ENCODE data around the gene SARS2. TPM values are rescaled to one million over a fixed set of nuclear protein-coding genes. Genes with fewer than 3 reads are reported as not detected.

Gene SARS2
- total and polyA plus RNA-seq, 4 donors: 15.9 to 19.2 (median 17.1) TPM

GRCh38 chr19:38883286-38883685 lies 47.3 kb downstream of the SARS2 start:
- Histone ChIP-seq H3K4me1 (ENCODE audit: control insufficient read depth in 4 of 4, insufficient read depth in 4 of 4, low read length in 3 of 4) (peaks cover 0 to 6% (median 3%) of the 10 kb centered on the region in 4 donors), H3K36me3 (ENCODE audit: control insufficient read depth in 4 of 4, insufficient read depth in 3 of 4, low read depth in 1 of 4, low read length in 3 of 4) (peaks cover 6 to 21% (median 7%) of the 10 kb centered on the region in 4 donors), H3K9me3 (ENCODE audit: control insufficient read depth in 4 of 4, low read length in 3 of 4) (no peaks in the 10 kb centered on the region), H3K27me3 (ENCODE audit: control insufficient read depth in 4 of 4, insufficient read depth in 4 of 4, low read length in 3 of 4) (no peaks in the 10 kb centered on the region), H3K4me3 (ENCODE audit: low read depth in 1 of 3, low read length in 3 of 3) (no peak overlapping the region), H3K9ac (ENCODE audit: low read depth in 1 of 2, low read length in 2 of 2) (no peak overlapping the region), H3K27ac (ENCODE audit: low read depth in 1 of 2, low read length in 2 of 2) (no peak overlapping the region)
- no peak for DNase-seq (ENCODE audit: low spot score)
- WGBS: 93% methylated on average over 9 of the region's 9 CpGs
- TF ChIP-seq ATF3 (IDR thresholded peaks at IDR 0.05) (no peak), FOXA1 (IDR thresholded peaks at IDR 0.05) (no peak), HNF4G (IDR thresholded peaks at IDR 0.05) (no peak), JUND (IDR thresholded peaks at IDR 0.05) (no peak), EGR1 (IDR thresholded peaks at IDR 0.05; ENCODE audit: low read depth in 2 of 2) (no peak), NR2F2 (IDR thresholded peaks at IDR 0.05) (no peak), FOXA2 (IDR thresholded peaks at IDR 0.05) (no peak)

GRCh38 chr19:38880882-38881609 lies 49.5 kb downstream of the SARS2 start:
- H3K4me1 ChIP-seq (ENCODE audit: control insufficient read depth in 4 of 4, insufficient read depth in 4 of 4, low read length in 3 of 4): peaks cover 0 to 6% (median 3%) of the 10 kb centered on the region in 4 donors
- 96% methylated on average over 19 of the region's 19 CpGs for WGBS
- no peak overlapping the region for H3K4me3 ChIP-seq (ENCODE audit: low read depth in 1 of 3, low read length in 3 of 3)
- DNase-seq (ENCODE audit: low spot score): no peak
- no peak overlapping the region for H3K9ac ChIP-seq (ENCODE audit: low read depth in 1 of 2, low read length in 2 of 2)
- TF ChIP-seq HNF4A (conservative IDR thresholded peaks at IDR 0.05) (no peak), EGR1 (IDR thresholded peaks at IDR 0.05; ENCODE audit: low read depth in 2 of 2) (no peak), GABPA (IDR thresholded peaks at IDR 0.05 in 1 of 2, conservative IDR thresholded peaks at IDR 0.05 in 1 of 2) (no peak), NR2F2 (IDR thresholded peaks at IDR 0.05) (no peak), FOXA1 (IDR thresholded peaks at IDR 0.05) (no peak), ATF3 (IDR thresholded peaks at IDR 0.05) (no peak), FOXA2 (IDR thresholded peaks at IDR 0.05) (no peak), JUND (IDR thresholded peaks at IDR 0.05) (no peak), HNF4G (IDR thresholded peaks at IDR 0.05) (no peak), REST (IDR thresholded peaks at IDR 0.05) (no peak), MAX (IDR thresholded peaks at IDR 0.05) (no peak), YY1 (IDR thresholded peaks at IDR 0.05) (no peak), SP1 (IDR thresholded peaks at IDR 0.05) (no peak)
- TF ChIP-seq, protein P1, sequence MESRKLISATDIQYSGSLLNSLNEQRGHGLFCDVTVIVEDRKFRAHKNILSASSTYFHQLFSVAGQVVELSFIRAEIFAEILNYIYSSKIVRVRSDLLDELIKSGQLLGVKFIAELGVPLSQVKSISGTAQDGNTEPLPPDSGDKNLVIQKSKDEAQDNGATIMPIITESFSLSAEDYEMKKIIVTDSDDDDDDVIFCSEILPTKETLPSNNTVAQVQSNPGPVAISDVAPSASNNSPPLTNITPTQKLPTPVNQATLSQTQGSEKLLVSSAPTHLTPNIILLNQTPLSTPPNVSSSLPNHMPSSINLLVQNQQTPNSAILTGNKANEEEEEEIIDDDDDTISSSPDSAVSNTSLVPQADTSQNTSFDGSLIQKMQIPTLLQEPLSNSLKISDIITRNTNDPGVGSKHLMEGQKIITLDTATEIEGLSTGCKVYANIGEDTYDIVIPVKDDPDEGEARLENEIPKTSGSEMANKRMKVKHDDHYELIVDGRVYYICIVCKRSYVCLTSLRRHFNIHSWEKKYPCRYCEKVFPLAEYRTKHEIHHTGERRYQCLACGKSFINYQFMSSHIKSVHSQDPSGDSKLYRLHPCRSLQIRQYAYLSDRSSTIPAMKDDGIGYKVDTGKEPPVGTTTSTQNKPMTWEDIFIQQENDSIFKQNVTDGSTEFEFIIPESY (IDR thresholded peaks at IDR 0.05): no peak
- TF ChIP-seq, protein P2, sequence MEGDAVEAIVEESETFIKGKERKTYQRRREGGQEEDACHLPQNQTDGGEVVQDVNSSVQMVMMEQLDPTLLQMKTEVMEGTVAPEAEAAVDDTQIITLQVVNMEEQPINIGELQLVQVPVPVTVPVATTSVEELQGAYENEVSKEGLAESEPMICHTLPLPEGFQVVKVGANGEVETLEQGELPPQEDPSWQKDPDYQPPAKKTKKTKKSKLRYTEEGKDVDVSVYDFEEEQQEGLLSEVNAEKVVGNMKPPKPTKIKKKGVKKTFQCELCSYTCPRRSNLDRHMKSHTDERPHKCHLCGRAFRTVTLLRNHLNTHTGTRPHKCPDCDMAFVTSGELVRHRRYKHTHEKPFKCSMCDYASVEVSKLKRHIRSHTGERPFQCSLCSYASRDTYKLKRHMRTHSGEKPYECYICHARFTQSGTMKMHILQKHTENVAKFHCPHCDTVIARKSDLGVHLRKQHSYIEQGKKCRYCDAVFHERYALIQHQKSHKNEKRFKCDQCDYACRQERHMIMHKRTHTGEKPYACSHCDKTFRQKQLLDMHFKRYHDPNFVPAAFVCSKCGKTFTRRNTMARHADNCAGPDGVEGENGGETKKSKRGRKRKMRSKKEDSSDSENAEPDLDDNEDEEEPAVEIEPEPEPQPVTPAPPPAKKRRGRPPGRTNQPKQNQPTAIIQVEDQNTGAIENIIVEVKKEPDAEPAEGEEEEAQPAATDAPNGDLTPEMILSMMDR (IDR thresholded peaks at IDR 0.05; ENCODE audit: low read depth, low read length, missing input control): no peak
- no peak overlapping the region for H3K27ac ChIP-seq (ENCODE audit: low read depth in 1 of 2, low read length in 2 of 2)
- H3K9me3 ChIP-seq (ENCODE audit: control insufficient read depth in 4 of 4, low read length in 3 of 4): no peaks in the 10 kb centered on the region
- H3K27me3 ChIP-seq (ENCODE audit: control insufficient read depth in 4 of 4, insufficient read depth in 4 of 4, low read length in 3 of 4): no peaks in the 10 kb centered on the region
- peaks cover 6 to 20% (median 7%) of the 10 kb centered on the region in 4 donors for H3K36me3 ChIP-seq (ENCODE audit: control insufficient read depth in 4 of 4, insufficient read depth in 3 of 4, low read depth in 1 of 4, low read length in 3 of 4)
